IPS DF 4.7 (cell line): Measurements from ENCODE around the gene TRPM3.

Experiments
- DNase-seq: peaks from one replicate; pipeline ENCODE4 v3.0.0-alpha.2; 2013; ENCODE audit warnings: low spot score; ENCODE audit errors: extremely low read depth

Gene TRPM3

DNA sequence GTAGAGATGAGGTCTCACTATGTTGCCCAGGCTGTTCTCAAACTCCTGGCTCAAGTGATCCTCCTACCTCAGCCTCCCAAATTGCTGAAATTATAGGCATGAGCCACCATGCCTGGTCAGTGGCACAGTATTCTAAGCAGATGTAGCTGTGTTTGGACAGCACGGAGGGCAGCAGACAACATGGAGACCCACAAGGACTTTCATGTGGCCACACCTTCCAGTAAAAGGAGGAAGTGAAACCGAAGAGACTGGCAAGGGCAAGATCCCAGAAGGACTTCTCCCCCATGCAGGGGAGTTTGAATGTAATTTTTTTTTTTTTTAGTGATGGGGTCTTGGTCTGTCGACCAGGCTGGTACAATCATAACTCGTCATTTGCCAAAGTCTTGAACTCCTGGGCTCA is 172.2 kb downstream of the TRPM3 start:
- no peak for DNase-seq

DNA sequence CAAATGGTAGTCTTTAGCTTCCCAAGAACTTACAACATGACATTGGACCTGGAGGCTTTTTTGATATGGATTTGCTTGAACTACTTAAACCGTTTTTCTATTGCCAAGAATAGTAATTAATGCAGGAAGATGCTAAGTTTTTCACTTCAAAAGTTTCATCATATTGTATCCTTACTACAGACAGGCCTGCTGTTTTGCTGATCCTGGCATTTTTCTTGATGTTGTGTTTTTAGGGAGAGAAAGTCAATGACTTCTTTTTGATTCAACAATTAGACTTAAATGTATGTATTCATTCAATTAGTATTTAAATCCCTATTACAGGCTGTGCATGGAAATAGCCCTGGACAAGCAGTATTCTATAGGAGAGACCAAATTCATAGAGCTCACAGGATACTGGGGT is 172.7 kb downstream of the TRPM3 start:
- DNase-seq: no peak

GRCh38 chr9:70947511-70947910 is 173.9 kb downstream of the TRPM3 start:
- DNase-seq: no peak

GRCh38 chr9:70947086-70947485 is 174.3 kb downstream of the TRPM3 start:
- no peak for DNase-seq

GRCh38 chr9:70945301-70945700 is 176.1 kb downstream of the TRPM3 start:
- no peak for DNase-seq

- DNase-seq: no peak
Observed at GRCh38 chr9:70941191-70941590, 180.2 kb downstream of the TRPM3 start.

DNA sequence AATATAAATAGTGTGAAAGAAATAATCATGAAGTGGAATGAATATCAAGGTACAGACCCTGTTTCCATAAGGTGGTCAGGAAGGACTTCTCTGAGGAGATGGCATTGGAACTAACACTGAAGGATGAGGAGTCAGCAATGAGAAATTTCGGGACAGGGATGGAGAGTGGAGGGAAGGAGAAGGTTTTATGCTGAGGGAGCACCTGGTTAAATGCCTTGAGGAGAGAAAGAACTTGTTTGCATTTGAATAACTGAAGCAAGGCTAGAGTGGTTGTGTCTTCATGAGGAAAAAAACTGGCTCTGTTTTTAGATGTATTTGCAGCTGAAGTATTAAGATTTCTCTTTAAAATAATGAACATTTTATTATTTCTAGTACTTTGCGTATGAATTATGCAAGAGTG is 180.8 kb downstream of the TRPM3 start:
- DNase-seq: no peak

DNA sequence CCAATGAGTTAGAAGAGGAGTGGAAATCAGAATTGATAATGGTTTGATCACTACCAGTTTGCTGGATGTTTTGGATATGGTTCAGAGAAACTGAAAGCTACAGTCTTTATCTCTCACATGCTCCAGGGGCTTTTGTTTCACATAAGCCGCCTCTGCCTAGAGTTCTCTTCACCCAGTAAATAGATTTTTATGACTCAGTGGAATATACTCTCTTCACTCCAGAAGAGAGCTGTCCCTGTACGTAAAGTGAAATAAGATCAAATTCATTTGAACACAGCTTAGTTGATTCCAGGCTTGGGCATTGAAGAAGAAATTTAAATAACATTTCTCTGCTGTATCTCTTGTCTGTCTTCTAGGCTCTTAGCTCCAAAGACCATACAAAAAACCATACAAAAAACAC is 184.9 kb downstream of the TRPM3 start:
- DNase-seq: no peak

GRCh38 chr9:70935856-70936255 is 185.6 kb downstream of the TRPM3 start:
- DNase-seq: no peak

DNA sequence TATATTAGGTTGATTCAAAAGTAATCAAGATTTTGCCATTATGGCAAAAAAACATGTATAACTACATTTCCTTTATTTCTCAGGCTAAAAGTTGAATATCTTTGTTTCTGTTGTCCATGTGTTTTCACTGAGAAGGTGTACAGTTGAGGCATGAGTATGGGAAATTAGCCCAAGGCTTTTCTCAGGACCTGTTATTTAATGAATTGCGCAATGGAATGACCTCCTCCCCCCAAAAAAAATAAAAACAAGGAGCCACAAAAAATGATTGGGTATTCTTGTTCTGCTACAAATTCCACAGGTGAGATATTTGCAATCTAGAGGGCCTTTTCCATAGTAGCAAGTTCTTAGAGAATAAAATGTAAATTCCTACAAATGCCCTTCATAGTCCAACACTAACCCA is 186.8 kb downstream of the TRPM3 start:
- no peak for DNase-seq

DNA sequence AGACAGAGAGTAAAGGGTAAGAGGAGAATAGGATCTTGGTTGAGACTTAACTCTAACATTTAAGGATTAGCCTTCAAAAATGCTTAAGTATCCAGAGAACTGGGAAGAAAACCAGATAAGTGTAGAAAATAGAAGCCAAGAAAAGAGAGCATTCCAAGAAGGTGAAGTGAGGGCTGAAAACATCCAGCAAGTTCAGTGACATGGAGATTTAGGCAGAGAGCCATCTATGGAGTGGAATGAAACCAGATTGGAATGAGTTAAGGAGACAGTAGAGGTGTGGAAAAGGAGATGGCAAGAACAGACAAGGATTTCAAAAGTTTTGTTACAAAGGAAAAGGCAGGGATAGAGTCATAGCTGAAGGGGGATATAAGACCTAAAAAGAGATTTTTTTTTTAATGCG is 188.1 kb downstream of the TRPM3 start:
- DNase-seq: no peak

DNA sequence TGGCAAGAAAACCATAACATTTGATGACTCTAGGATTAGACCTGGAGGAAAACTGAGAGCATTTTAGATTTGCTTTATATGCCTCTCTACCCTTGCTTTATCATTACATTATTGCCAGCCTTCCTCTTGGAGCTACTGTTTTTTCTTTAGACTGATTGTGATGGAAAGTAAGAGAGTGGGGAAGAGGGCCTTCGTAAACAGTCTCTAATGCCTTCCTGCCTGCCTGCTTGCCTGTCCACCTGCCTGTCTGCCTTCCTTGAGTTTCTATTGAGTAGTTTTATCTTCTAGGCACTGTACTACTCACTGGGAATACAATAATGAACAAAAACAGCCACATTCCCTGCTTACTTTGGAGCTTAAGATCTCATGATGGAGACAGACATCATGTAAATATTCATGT is 189.3 kb downstream of the TRPM3 start:
- no peak for DNase-seq

GRCh38 chr9:70927530-70927929 is 193.9 kb downstream of the TRPM3 start:
- no peak for DNase-seq

GRCh38 chr9:70924895-70925547 is 196.4 kb downstream of the TRPM3 start:
- no peak for DNase-seq

DNA sequence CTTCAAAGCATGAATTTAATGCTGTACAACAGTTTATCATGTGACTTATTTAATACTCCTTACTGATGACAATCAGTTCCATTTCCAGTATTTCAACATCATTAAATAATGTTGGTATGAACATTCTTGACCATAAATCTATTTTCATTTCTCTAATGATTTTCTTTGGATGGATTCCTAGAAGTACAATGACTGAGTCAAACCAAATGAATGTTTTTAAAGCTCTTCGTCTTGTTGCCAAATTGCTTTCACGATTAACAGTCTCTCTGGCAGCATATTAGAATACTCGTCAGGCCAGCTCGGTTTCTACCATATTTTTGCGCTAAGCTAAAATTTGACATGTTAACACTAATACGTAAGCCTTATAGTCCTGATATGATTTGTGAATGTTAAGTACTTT is 197.0 kb downstream of the TRPM3 start:
- no peak for DNase-seq

- no peak for DNase-seq
Observed at GRCh38 chr9:70923961-70924360, 197.5 kb downstream of the TRPM3 start.

DNA sequence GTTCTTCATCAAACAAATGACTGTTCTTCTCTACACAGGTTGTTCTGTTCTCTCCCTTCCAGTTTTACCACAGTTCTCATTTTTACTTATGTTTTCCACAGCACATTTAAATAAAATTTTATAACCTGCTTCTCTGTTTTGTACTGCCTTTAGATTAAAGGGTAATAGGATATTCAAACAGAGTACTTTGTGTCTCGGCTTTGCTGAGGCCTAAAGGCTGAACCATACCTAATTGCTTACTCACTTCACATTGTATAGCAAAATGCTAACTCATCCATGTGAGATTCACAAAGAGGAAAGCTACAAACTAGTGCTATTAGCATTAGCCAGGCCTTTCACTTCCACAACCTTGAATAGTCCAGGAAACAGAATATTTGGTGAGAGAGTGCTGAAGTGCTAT is 200.3 kb downstream of the TRPM3 start:
- DNase-seq: no peak

- DNase-seq: no peak
Observed at GRCh38 chr9:70917277-70917676, 204.1 kb downstream of the TRPM3 start.

DNA sequence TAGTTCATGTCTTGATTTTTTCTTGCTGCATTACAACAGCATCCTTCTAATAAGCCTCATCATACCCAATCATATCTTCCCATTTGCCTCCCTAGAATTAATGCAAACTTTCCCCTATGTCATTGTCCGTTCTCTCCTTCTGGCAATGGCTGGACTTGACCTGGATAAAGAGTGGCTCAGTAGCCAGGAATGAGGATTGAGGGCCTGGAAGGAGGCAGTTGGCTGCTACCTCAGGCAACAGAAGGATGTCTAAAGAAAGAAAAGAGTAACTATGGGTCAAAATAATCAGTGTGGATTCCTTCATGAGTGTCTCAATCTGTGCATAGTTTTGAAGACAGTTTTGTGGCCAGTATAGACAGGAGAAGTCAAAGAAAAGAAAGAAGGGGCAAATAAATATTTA is 209.6 kb downstream of the TRPM3 start:
- DNase-seq: no peak

DNA sequence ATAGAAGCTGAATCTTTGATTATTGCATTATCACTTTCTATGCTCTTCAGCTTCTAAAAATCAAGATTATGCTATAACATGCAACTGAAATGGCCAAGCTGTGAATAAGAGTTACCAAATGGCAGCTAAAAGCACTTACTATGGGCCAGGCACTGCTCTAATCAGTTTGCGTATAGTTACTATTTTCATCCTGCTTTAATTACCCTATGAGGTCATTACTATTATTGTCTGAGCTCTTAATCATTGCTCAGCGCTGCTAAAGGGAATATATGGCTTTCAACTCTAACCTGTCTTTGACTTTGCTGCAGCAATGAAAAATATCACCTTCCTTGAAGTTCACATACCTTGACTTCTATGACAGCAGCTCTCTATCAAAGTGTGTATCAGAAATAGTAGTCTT is 210.8 kb downstream of the TRPM3 start:
- DNase-seq: no peak

GRCh38 chr9:70902692-70903131 is 218.7 kb downstream of the TRPM3 start:
- DNase-seq: no peak

GRCh38 chr9:70902171-70902570 is 219.2 kb downstream of the TRPM3 start:
- no peak for DNase-seq

DNA sequence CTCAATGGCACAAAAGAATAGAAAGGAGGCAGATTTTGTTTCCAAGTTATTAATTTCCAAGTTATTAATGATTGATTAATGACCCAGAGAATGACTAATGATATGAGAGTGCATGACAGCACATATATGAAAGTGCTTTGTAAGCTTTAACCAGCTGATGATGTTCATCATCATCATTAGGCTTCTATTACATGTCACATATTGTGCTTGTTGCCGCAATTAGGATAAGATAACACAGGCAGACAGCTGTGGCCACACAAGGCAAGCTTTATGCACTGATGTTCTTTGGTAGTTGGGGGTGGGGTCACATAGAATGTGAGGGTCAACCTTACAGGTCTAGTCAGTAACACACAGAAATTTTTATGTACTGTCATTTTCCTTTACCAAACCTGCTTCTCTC is 219.7 kb downstream of the TRPM3 start:
- DNase-seq: no peak

DNA sequence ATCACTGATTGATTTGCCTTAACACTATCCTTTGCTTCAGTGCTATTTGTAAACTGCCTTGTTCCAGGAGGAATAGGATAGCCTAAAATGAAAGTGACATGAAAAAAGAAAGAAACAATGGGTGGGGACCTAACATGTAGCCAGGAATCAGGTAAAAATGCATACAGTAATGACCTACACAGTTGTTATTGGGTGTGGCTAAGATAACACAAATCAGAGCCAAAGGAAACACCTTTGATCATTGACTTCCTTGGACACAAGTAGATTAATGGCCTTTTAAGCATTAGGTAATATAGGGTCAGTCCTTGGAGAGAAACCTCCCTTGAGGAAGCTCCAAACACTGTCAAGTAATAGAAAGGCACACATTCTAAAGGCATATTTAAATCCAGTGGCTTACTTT is 220.4 kb downstream of the TRPM3 start:
- DNase-seq: no peak
